HG02970 (cell line): ENCODE measurements around the gene DLGAP4.
A peak's percentile ranks its signal among the peaks of the same experiment; 100 is the strongest.

Experiments used
- ATAC-seq: cut with Tn5 transposase; IDR thresholded peaks from one replicate; pipeline ENCODE4 v1.9.1; 2021; ENCODE audit warnings: mild to moderate bottlenecking, moderate library complexity, moderate number of reproducible peaks; ENCODE audit not compliant: unreplicated experiment, low FRiP score

The DLGAP4 gene

DNA sequence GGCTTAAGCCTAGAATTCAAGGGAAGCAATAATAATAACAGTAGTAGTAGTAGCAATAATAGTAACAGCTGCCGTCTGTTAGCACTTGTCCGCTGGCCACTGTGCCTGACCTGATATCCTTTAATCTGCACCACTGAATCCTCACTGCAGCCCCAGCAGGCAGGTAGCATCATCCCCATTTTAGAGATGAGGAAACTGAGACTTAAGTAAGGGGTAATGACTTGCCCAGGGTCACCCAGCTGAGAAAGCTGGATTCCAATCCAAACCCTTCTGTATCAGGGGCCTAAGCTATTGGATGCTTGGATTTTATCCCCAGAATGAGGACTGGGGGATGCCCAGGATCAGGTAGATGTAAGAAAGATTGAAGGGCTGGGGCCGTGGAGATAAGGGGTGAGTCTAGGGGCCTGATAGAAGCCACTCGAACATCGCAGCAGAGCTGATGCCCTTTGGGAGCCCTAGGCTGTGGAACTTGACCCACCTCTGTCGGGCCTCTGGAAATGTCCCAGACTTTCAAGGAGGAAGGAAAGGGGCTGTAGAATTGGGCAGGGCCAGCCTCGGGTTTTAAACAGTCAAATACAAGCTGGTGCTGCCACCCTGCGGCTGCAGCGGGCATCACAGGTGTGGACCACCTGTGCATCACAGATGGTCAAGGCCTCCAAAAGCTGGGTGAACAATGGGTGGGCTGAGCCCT lies 133.0 kb downstream of the DLGAP4 start:
- no peak for ATAC-seq

DNA sequence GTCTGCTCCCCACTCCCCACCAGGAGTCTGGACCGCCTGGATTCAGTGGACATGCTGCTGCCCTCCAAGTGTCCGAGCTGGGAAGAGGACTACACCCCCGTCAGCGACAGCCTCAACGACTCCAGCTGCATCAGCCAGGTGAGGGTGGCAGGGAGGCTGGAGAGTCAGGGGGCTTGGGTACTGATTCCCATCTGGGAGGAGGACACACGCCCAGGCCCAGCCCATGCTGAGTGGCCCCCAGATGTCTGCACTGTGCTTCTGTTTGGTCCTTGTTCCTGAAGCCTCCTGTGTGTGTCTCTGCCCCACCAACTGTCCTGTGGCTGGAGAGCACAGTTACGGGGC lies 133.6 kb downstream of the DLGAP4 start:
- ATAC-seq: no peak

DNA sequence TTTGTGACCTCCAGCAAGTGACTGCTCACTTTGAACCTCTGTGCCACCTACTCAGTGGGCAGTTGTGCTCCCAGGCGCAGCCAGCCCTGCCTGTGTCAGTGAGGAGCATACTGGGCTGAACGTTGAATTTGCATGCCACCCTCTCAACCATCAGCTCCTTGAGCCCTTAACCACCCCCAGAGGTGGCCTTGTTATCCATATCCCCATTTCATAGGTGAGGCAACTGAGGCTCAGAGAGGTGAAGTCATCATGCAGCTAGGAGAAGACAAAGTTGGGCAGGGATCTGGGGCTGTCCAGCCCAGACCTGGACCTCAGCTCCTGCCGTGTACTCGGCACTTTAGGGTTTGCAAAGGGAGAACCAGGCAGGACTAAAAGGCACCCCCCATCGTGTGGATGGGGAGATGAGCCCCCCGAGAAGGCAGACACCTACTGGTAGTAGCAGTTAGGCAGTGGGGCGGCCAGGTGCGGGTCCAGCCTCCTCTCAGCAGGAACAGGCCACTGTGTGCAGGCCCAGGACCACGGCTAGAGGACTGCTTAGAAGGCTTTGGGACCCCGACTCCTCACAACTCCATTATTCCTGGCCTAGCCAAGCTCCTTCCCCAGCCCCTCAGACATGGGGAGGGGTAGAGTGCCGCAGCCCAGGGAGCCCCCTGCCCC lies 134.4 kb downstream of the DLGAP4 start:
- no peak for ATAC-seq

DNA sequence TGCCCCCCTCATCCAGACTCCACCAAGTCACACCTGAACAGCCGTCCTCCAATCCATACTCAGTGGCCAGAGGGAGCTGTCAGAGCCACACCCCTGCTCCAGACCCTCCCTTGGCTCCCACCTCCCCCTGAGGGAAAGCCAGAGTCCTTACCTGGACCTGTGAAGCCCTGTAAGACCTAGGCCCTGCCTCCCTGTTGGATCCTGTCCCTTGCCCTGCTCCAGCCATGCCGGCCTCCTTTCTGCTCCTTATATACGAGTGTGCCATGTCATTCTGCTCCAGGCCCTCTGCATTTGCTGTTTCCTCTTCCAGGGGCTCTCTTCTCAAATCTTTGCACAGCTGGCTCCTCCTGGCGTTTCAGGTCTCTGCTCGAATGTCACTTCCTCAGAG lies 134.9 kb downstream of the DLGAP4 start:
- ATAC-seq: no peak

DNA sequence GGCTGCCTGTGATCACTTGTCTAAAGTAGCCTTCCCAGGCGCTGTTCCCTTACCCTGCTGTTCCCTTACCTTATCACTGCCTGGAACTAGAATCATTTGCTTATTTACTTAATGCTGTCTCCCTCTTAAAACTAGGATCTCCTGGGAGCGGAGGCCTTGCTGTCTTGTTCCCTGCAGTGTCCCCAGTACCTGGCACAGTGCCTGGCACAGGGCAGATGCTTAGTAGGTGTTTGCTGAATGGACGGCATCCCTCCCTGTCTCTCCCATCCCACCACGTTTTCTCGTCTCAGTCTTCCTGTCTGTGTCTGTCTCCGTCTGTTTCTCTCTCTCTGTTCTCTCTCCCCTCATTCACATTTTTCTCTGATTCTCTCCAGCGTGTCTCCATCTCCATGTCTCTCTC lies 135.3 kb downstream of the DLGAP4 start:
- ATAC-seq: no peak

- ATAC-seq: no peak
These were observed 139.7 kb downstream of the DLGAP4 start for GRCh38 chr20:36445847-36446246.

- ATAC-seq: no peak
These were observed 140.4 kb downstream of the DLGAP4 start for GRCh38 chr20:36446557-36446956.

DNA sequence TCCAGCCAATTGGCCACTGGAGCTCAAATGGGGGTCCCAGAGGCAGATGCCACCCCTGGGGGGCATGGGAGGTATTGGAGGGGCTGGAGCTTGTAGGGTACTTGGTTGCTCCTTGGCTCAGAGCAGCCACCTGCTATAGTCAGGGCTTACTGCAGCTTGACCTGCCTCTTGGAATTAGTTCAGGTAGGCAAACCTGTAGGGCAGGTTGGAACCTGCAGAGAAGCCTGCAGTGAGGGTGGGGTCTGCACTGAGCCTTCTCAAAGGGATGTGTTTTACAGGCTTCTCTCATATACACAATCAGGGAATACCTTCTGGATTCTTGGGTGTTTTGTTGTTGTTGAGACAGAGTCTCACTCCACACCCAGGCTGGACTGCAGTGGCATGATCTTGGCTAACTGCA lies 141.0 kb downstream of the DLGAP4 start:
- ATAC-seq: no peak

- ATAC-seq: no peak
These were observed 143.5 kb downstream of the DLGAP4 start for GRCh38 chr20:36449663-36450062.

- no peak for ATAC-seq
These were observed 148.2 kb downstream of the DLGAP4 start for GRCh38 chr20:36454332-36454697.

- ATAC-seq: no peak
These were observed 148.7 kb downstream of the DLGAP4 start for GRCh38 chr20:36454698-36455427.

- ATAC-seq: no peak
These were observed 150.0 kb downstream of the DLGAP4 start for GRCh38 chr20:36455972-36456625.

DNA sequence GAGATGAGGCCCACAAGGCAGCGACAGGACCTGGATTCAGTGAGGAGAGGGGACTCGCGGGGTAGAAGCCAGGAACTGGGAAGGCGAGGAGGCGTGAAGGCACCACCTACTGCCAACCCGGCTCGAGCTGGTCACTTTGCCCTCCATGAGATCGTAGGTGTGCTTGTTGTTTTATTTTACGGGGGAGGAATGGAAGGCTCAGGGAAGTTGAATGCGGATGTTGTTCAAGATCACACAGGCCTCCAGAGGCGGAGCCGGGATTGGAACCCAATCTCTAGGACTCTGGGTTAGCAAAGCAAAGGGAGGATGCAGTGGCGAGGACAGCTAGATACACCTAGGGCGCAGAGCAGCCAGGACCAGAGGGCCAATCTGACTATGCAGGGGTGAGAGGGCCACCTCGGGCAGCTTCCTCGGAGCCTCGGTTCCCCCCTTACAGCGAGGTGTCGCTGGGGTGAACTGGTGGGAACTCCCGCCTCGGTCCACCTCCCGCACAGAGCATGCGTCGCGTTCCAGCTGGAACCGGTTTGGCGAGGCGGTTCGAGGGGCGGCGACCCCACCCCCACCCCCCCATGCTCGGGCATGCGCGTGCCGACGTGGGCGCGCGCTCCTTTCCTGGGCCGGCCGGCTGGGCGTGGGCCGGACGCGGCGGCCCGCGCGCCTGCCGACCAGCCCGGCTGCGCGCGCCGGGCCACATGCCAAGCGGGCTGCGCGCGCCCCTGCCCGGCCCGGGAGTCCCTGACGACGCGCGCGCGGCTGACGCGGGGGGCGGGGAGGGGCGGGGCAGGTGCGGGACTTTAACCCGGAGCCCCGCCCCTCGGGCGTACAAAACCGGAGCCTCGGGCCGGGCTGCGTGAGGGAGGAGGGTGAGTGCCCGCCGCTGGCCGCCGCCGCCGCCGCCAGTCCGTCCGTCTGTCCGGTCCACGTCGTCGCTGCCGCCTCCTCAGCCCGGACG lies 154.8 kb downstream of the DLGAP4 start:
- peak; percentile 67 for ATAC-seq

GRCh38 chr20:36461600-36462439 lies 155.7 kb downstream of the DLGAP4 start:
- no peak for ATAC-seq

- no peak for ATAC-seq
These were observed 156.5 kb downstream of the DLGAP4 start for GRCh38 chr20:36462440-36463211.

GRCh38 chr20:36463212-36464061 lies 157.3 kb downstream of the DLGAP4 start:
- no peak for ATAC-seq
